Psoas muscle (tissue), 8 donors: ENCODE results near the gene SORT1. TPM values are rescaled to one million over a fixed set of nuclear protein-coding genes. Genes with fewer than 3 reads are reported as not detected.
A peak's percentile ranks its signal among the peaks of the same experiment; 100 is the strongest.

ENCODE experiments used
- ATAC-seq, 4 donors: fragments of 200-7000 bp; cut with Tn5 transposase; one replicate each; pipeline ENCODE4 v1.9.1; 2020; ENCODE audit warnings: moderate library complexity in 3 of 4, mild to moderate bottlenecking in 2 of 4
- DNase-seq, 2 donors: peaks; one replicate each; pipeline ENCODE4 v3.0.0-alpha.2; 2020
- H3K27ac ChIP-seq: fragments of 200-600 bp; one replicate; pipeline ENCODE4 v1.8.0; 2022
- H3K27me3 ChIP-seq, 3 donors: fragments of 200-600 bp in 1 of 3; one replicate each; pipeline versions ENCODE4 v1.6.1 to v1.8.0; 2013 to 2022; ENCODE audit warnings: low read length in 2 of 3, mild to moderate bottlenecking in 2 of 3, moderate library complexity in 1 of 3; ENCODE audit not compliant: insufficient read depth in 3 of 3
- H3K36me3 ChIP-seq, 2 donors: fragments of 200-600 bp in 1 of 2; one replicate each; pipeline versions ENCODE4 v1.6.1 to v1.8.0; 2013 to 2022; ENCODE audit warnings: low read depth in 1 of 2, mild to moderate bottlenecking in 1 of 2, moderate library complexity in 1 of 2; ENCODE audit not compliant: insufficient read depth in 1 of 2
- H3K4me1 ChIP-seq: fragments of 200-600 bp; one replicate; pipeline ENCODE4 v1.8.0; 2022
- H3K4me3 ChIP-seq: fragments of 200-600 bp; one replicate; pipeline ENCODE4 v1.8.0; 2022; ENCODE audit warnings: mild to moderate bottlenecking
- H3K9me3 ChIP-seq: fragments of 200-600 bp; one replicate; pipeline ENCODE4 v1.8.0; 2022
- WGBS, 3 donors: extraction: QIAGEN DNeasy Blood & Tissue Kit; methylation state at CpG; one replicate each; pipeline versions ENCODE4 v1.1.6 to v1.1.7; 2013; 5-methylcytosine and 5-hydroxymethylcytosine counted together
- intact Hi-C, 2 donors: fragments of 100-400 bp; cut with DNase I; formaldehyde crosslinking; loops; one replicate each; pipeline versions ENCODE4 v1.11.0 to v1.14.2; 2022
- polyA plus RNA-seq, 3 donors: library from polyadenylated mRNA; stranded (reverse); fragments of 200-250 nt; gene quantifications; one replicate each; pipeline ENCODE4 v1.2.3, GENCODE V29; 2013
- total RNA-seq, 4 donors: library from RNA; stranded (reverse); fragmentation: NEBNext Ultra II Directional in 2 of 4; extraction: Animal tissue kit (Norgen Biotek cat#: 25700) in 2 of 4; gene quantifications; one replicate each; pipeline versions ENCODE4 v1.2.1 to v1.2.4, GENCODE V29; 2021 to 2023
- TF ChIP-seq, protein P1 (sequence below): fragments of 200-600 bp; IDR thresholded peaks from one replicate; pipeline ENCODE4 v1.8.0; 2022; ENCODE audit warnings: antibody characterized with exemption
- donor health status: healthy with polysubstance abuse.
- donor health status: DM: no; HTN: no; CAD: no; lungs with moderate emphysema.
- donor health status: Bipolar disorder and iron deficiency.
- donor health status: healthy.
- donor health status: DM: yes; HTN: yes; CAD: no.
- donor health status: DM: no; HTN: no; CAD: no.
- donor health status: DM: no; HTN: no; CAD: no.
- donor health status: DM: yes; HTN: yes; CAD: no.

SORT1 gene
- total and polyA plus RNA-seq, 7 donors, result 15.8 to 363 (median 131) TPM

DNA sequence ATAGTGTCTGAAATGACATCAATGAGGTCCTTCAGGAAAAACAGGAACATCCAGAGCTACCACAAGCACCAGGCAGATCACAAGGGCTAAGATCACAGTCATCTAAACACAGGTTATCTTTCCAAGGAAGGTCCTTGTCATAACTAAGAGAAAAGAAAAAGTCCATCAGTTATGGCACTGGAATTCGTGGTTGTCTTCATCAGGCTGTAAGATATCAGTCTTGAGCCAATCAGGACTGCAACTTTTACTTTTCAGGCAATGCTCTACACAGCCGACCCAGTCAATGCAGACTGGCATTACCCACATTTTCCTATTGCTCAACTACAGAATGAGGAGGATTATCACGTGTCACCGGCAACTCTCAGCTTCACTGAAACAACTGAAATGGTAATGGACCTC is 26.4 kb downstream of the SORT1 start:
- ATAC-seq (peak; percentile 78 to 83 (median 81)), DNase-seq (no peak)
- 18 to 28% (median 23%) methylated on average over 4 of the region's 4 CpGs for WGBS, 3 donors
- TF ChIP-seq, protein P1, sequence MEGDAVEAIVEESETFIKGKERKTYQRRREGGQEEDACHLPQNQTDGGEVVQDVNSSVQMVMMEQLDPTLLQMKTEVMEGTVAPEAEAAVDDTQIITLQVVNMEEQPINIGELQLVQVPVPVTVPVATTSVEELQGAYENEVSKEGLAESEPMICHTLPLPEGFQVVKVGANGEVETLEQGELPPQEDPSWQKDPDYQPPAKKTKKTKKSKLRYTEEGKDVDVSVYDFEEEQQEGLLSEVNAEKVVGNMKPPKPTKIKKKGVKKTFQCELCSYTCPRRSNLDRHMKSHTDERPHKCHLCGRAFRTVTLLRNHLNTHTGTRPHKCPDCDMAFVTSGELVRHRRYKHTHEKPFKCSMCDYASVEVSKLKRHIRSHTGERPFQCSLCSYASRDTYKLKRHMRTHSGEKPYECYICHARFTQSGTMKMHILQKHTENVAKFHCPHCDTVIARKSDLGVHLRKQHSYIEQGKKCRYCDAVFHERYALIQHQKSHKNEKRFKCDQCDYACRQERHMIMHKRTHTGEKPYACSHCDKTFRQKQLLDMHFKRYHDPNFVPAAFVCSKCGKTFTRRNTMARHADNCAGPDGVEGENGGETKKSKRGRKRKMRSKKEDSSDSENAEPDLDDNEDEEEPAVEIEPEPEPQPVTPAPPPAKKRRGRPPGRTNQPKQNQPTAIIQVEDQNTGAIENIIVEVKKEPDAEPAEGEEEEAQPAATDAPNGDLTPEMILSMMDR, result no peak
- peak overlapping the region; percentile 57 for H3K4me3 ChIP-seq
- peaks cover 43% of the 10 kb centered on the region for H3K4me1 ChIP-seq
- H3K27me3 ChIP-seq, result no peaks in the 10 kb centered on the region
- intact Hi-C loops, result loop anchor here in 1 of 2 donors (2.0 kb wide), 1 partner anchor 21 kb away; no protein-coding TSS in a partner anchor
- peaks cover 0 to 16% of the 10 kb centered on the region in 2 donors for H3K36me3 ChIP-seq
- H3K27ac ChIP-seq, result peak overlapping the region; percentile 97
- H3K9me3 ChIP-seq, result no peaks in the 10 kb centered on the region

DNA sequence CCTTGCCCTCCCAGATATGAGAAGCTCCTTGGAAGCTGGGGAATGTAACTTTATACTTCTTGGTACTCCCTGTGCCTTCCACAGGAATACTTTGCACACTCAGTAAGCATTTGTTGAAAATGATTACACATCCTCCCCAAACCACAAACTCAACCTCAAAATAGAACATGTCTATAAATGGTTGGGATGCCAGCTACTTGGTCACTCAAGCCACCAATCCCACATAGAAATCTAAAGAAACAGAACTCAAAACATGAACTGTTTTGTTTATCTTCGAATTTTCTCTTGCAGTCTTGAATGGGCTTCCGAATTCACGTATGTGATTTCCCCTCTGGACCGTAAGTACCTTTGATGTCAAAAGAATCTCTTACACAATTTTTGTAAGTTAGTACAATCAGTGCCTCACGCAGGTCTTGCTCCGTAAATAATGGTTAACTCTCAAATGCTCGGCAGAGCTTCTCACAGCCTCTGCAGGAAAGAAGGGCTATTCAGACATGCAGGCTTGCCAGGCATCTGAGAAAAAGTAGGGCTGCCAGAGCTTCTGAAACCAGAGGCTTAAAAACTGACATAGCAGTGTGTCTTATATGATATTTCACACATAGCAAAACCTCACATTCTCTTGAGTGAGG is 26.9 kb downstream of the SORT1 start:
- TF ChIP-seq, protein P1, result no peak
- Histone ChIP-seq H3K27me3 (no peaks in the 10 kb centered on the region), H3K27ac (peak overlapping the region; percentile 97), H3K4me3 (peak overlapping the region; percentile 57), H3K9me3 (no peaks in the 10 kb centered on the region), H3K4me1 (peaks cover 46% of the 10 kb centered on the region), H3K36me3 (peaks cover 0 to 21% of the 10 kb centered on the region in 2 donors)
- intact Hi-C loops, result loop anchor here in 1 of 2 donors (2.0 kb wide), 1 partner anchor 22 kb away; no protein-coding TSS in a partner anchor
- 32 to 47% (median 36%) methylated on average over 7 of the region's 7 CpGs for WGBS, 3 donors
- no peak for DNase-seq
- peak; percentile 83 to 91 (median 86) for ATAC-seq

DNA sequence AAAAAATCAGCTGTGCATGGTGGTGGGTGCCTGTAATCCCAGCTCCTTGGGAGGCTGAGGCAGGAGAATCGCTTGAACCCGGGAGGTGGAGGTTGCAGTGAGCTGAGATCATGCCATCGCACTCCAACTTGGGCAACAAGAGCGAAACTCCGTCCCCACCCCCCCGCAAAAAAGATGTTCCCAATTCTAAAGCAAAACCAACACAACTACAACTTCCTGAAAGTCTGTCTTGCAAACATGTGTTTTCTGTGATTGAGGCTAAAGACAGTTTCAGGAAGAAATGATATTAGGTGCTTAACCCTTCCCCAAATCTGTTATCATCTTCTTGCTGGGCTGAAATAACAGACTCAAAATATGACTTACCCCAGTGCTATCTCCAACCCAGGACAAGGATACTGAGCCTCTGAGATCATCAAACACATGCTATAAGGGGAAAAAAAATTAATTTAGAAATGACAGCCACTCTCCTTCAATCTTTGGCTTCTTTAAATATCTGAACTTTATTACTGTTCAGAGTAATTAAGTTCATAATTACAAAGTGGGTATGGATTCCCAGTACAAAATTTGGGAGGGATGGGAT is 28.5 kb downstream of the SORT1 start:
- ATAC-seq (peak in 2 of 4 donors; percentile 18 to 19), DNase-seq (no peak)
- Histone ChIP-seq H3K36me3 (peaks cover 0 to 26% of the 10 kb centered on the region in 2 donors), H3K9me3 (no peaks in the 10 kb centered on the region), H3K4me3 (no peak overlapping the region), H3K27ac (peak overlapping the region; percentile 97), H3K4me1 (peaks cover 59% of the 10 kb centered on the region), H3K27me3 (no peaks in the 10 kb centered on the region)
- WGBS, 3 donors, result 89 to 98% (median 92%) methylated on average over 6 of the region's 6 CpGs
- TF ChIP-seq, protein P1, result no peak
- intact Hi-C loops, result no loop called here

DNA sequence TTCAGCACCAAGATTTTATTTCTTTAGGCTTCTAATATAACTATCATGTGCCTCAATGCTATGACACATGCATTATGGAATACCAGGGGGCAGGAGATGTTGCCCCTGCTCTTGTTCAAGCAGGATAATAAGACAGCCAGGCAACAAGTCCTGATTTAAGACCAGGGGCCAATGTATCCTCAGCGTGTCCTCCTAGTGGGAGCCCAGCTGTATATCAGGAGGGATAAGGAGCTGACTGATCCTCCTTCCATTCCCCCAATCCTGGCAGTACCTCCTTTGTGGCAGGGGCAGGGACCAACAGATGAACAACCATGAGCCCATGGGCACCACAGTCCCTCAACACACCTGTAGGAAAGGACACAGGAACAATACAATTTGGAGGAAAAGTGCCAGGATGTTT is 29.3 kb downstream of the SORT1 start:
- TF ChIP-seq, protein P1, result no peak
- Histone ChIP-seq H3K4me3 (no peak overlapping the region), H3K27ac (peak overlapping the region; percentile 97), H3K36me3 (peaks cover 0 to 26% of the 10 kb centered on the region in 2 donors), H3K9me3 (no peaks in the 10 kb centered on the region), H3K4me1 (peaks cover 63% of the 10 kb centered on the region), H3K27me3 (no peaks in the 10 kb centered on the region)
- DNase-seq, result no peak
- 54 to 90% (median 88%) methylated on average over 1 of the region's 1 CpG for WGBS, 3 donors
- ATAC-seq, result no peak
- intact Hi-C loops, result no loop called here
